Activated CD8-positive, alpha-beta memory T cell treated with anti-CD3 and anti-CD28 coated beads, Interleukin-2, amount 50 U/mL, for 1 hour (primary cell): ENCODE measurements around the gene NIPAL3.
"Not testable (repeated sequence)": the region's sequence is repeated elsewhere in the genome, so short reads cannot be mapped to it uniquely, and the experiment has no call there.

Experiments
- DNase-seq: peaks from one replicate; pipeline ENCODE4 v3.0.0-alpha.2; 2020; ENCODE audit errors: extremely low read depth

NIPAL3 gene

GRCh38 chr1:24457866-24458265, 42.3 kb downstream of the NIPAL3 start:
- DNase-seq = no peak

GRCh38 chr1:24459551-24460266, 44.1 kb downstream of the NIPAL3 start:
- no peak for DNase-seq

- not testable (repeated sequence) for DNase-seq
These were observed 46.5 kb downstream of the NIPAL3 start for GRCh38 chr1:24462128-24462527.

- DNase-seq = no peak
These were observed 48.5 kb downstream of the NIPAL3 start for GRCh38 chr1:24463776-24464735.

- no peak for DNase-seq
These were observed 49.5 kb downstream of the NIPAL3 start for GRCh38 chr1:24465099-24465498.

GRCh38 chr1:24465638-24466037, 50.0 kb downstream of the NIPAL3 start:
- no peak for DNase-seq

- no peak for DNase-seq
These were observed 53.2 kb downstream of the NIPAL3 start for GRCh38 chr1:24468685-24469316.

GRCh38 chr1:24470592-24470991, 55.0 kb downstream of the NIPAL3 start:
- DNase-seq = no peak

GRCh38 chr1:24472527-24473251, 57.1 kb downstream of the NIPAL3 start:
- no peak for DNase-seq

- no peak for DNase-seq
These were observed 58.6 kb downstream of the NIPAL3 start for GRCh38 chr1:24474193-24474592.

GRCh38 chr1:24475700-24476099, 60.1 kb downstream of the NIPAL3 start:
- no peak for DNase-seq

GRCh38 chr1:24476571-24476970, 61.0 kb downstream of the NIPAL3 start:
- no peak for DNase-seq

GRCh38 chr1:24477309-24477708, 61.7 kb downstream of the NIPAL3 start:
- DNase-seq = no peak

GRCh38 chr1:24481101-24481500, 65.5 kb downstream of the NIPAL3 start:
- DNase-seq = no peak

- DNase-seq = no peak
These were observed 66.4 kb downstream of the NIPAL3 start for GRCh38 chr1:24481843-24482610.

- no peak for DNase-seq
These were observed 67.8 kb downstream of the NIPAL3 start for GRCh38 chr1:24483441-24483840.

- DNase-seq = no peak
These were observed 68.6 kb downstream of the NIPAL3 start for GRCh38 chr1:24484199-24484598.

GRCh38 chr1:24486331-24487065, 70.9 kb downstream of the NIPAL3 start:
- no peak for DNase-seq

GRCh38 chr1:24487455-24487854, 71.9 kb downstream of the NIPAL3 start:
- no peak for DNase-seq

- not testable (repeated sequence) for DNase-seq
These were observed 72.6 kb downstream of the NIPAL3 start for GRCh38 chr1:24488159-24488558.
